Smooth muscle cell (in vitro differentiated cells): ENCODE results near the gene CPN1. TPM values are rescaled to one million over a fixed set of nuclear protein-coding genes. Genes with fewer than 3 reads are reported as not detected.
"Not testable (repeated sequence)": the region's sequence is repeated elsewhere in the genome, so short reads cannot be mapped to it uniquely, and the experiment has no call there.

ENCODE experiments used
- DNase-seq: peaks from one replicate; lab custom pipeline; 2025; ENCODE audit not compliant: unreplicated experiment; lab: John Stamatoyannopoulos, UW
- H2AFZ ChIP-seq: fragments of 200-600 bp; sonication (generic); 2 replicates; pipeline ENCODE4 v1.6.0; 2016; ENCODE audit warnings: antibody characterized with exemption, low read depth, mild to moderate bottlenecking
- H3F3A ChIP-seq: fragments of 200-600 bp; sonication (generic); 2 replicates; pipeline ENCODE4 v1.6.0; 2017; ENCODE audit warnings: antibody characterized with exemption, low read depth
- H3K27ac ChIP-seq: fragments of 200-600 bp; sonication (generic); 2 replicates; pipeline ENCODE4 v1.5.1; 2016; ENCODE audit warnings: low read depth, mild to moderate bottlenecking
- H3K27me3 ChIP-seq: fragments of 200-600 bp; sonication (generic); 2 replicates; pipeline ENCODE4 v1.6.1; 2016; ENCODE audit warnings: low read depth, mild to moderate bottlenecking
- H3K36me3 ChIP-seq: fragments of 200-600 bp; sonication (generic); 2 replicates; pipeline ENCODE4 v1.5.1; 2016; ENCODE audit warnings: low read depth
- H3K4me1 ChIP-seq: fragments of 200-600 bp; sonication (generic); 2 replicates; pipeline ENCODE4 v1.5.1; 2016; ENCODE audit warnings: low read depth
- H3K4me2 ChIP-seq: fragments of 200-600 bp; sonication (generic); 2 replicates; pipeline ENCODE4 v1.6.0; 2016; ENCODE audit warnings: mild to moderate bottlenecking
- H3K4me3 ChIP-seq: fragments of 200-600 bp; sonication (generic); 2 replicates; pipeline ENCODE4 v1.5.1; 2016; ENCODE audit warnings: mild to moderate bottlenecking
- H3K79me2 ChIP-seq: fragments of 200-600 bp; sonication (generic); 2 replicates; pipeline ENCODE4 v1.6.0; 2016; ENCODE audit warnings: low read depth, mild to moderate bottlenecking
- H3K9ac ChIP-seq: fragments of 200-600 bp; sonication (generic); 2 replicates; pipeline ENCODE4 v1.6.0; 2016; ENCODE audit warnings: low read depth
- H3K9me3 ChIP-seq: fragments of 200-600 bp; sonication (generic); replicated peaks from 2 replicates; pipeline ENCODE4 v1.5.1; 2016; ENCODE audit warnings: low read depth
- H4K20me1 ChIP-seq: fragments of 200-600 bp; sonication (generic); 2 replicates; pipeline ENCODE4 v1.6.0; 2016; ENCODE audit warnings: low read depth
- CTCF ChIP-seq: fragments of 200-600 bp; sonication (generic); IDR thresholded peaks from 2 replicates; pipeline ENCODE4 v1.5.1; 2017; ENCODE audit warnings: borderline replicate concordance, mild to moderate bottlenecking, antibody characterized with exemption; ENCODE audit not compliant: insufficient read depth, poor library complexity, severe bottlenecking
- WGBS: methylation state at CpG from one replicate; pipeline ENCODE4 v1.1.7; 2016; ENCODE audit warnings: low lambda C conversion rate; 5-methylcytosine and 5-hydroxymethylcytosine counted together
- polyA plus RNA-seq: library from polyadenylated mRNA; unstranded; fragments of >200 nt; fragmentation: Nextera tagmentation; extraction: Ambion mirVana; gene quantifications from 2 replicates; pipeline ENCODE4 v1.2.1, GENCODE V29; 2016
- total RNA-seq: library from RNA; depleted of rRNA; stranded (reverse); fragments of >200 nt; gene quantifications from 2 replicates; pipeline ENCODE4 v1.2.3, GENCODE V29; 2014

CPN1 gene
- total and polyA plus RNA-seq, 2 experiments from 2014 or later = not detected

- no peak overlapping the region for H3K27ac ChIP-seq
- H4K20me1 ChIP-seq = no peaks in the 10 kb centered on the region
Observed at GRCh38 chr10:100019787-100020141, 61.9 kb downstream of the CPN1 start.

GRCh38 chr10:100014071-100014762 lies 67.5 kb downstream of the CPN1 start:
- Histone ChIP-seq H3K4me2 (no peak overlapping the region), H3K27me3 (no peaks in the 10 kb centered on the region), H3K9me3 (no peaks in the 10 kb centered on the region), H3K79me2 (peaks cover 2% of the 10 kb centered on the region), H3K9ac (no peak overlapping the region), H3K27ac (no peak overlapping the region), H3F3A (peaks cover 5% of the 10 kb centered on the region), H4K20me1 (no peaks in the 10 kb centered on the region), H3K4me3 (no peak overlapping the region), H3K4me1 (peaks cover 4% of the 10 kb centered on the region), H3K36me3 (no peaks in the 10 kb centered on the region), H2AFZ (no peak overlapping the region)
- WGBS = 87% methylated on average over 5 of the region's 5 CpGs
- no peak for TF ChIP-seq CTCF
- no peak for DNase-seq

More at GRCh38 chr10:100019787-100020141, 61.9 kb downstream of the CPN1 start:
- no peaks in the 10 kb centered on the region for H3K79me2 ChIP-seq
- 55% methylated on average over 3 of the region's 3 CpGs for WGBS
- no peak overlapping the region for H3K4me2 ChIP-seq
- no peaks in the 10 kb centered on the region for H3K4me1 ChIP-seq
- no peaks in the 10 kb centered on the region for H3K9me3 ChIP-seq
- H3F3A ChIP-seq = no peaks in the 10 kb centered on the region
- no peak for DNase-seq
- H3K27me3 ChIP-seq = no peaks in the 10 kb centered on the region
- H3K9ac ChIP-seq = no peak overlapping the region
- no peak overlapping the region for H3K4me3 ChIP-seq
- no peaks in the 10 kb centered on the region for H3K36me3 ChIP-seq
- TF ChIP-seq CTCF = no peak
- no peak overlapping the region for H2AFZ ChIP-seq

GRCh38 chr10:100013621-100014020 lies 68.0 kb downstream of the CPN1 start:
- Histone ChIP-seq H3K9me3 (no peaks in the 10 kb centered on the region), H3K79me2 (peaks cover 8% of the 10 kb centered on the region), H3F3A (peaks cover 6% of the 10 kb centered on the region), H2AFZ (no peak overlapping the region), H3K27ac (no peak overlapping the region), H3K9ac (no peak overlapping the region), H3K27me3 (no peaks in the 10 kb centered on the region), H3K4me3 (no peak overlapping the region), H3K36me3 (no peaks in the 10 kb centered on the region), H4K20me1 (no peaks in the 10 kb centered on the region), H3K4me1 (peaks cover 8% of the 10 kb centered on the region), H3K4me2 (no peak overlapping the region)
- no peak for DNase-seq
- no peak for TF ChIP-seq CTCF
- WGBS = 100% methylated on average over 1 of the region's 1 CpG

- H3K27ac ChIP-seq, H3K9me3 ChIP-seq, H3K9ac ChIP-seq, H3K27me3 ChIP-seq, DNase-seq, H3K36me3 ChIP-seq, H3K4me2 ChIP-seq, H3K4me3 ChIP-seq, H4K20me1 ChIP-seq, H2AFZ ChIP-seq: not testable (repeated sequence)
- H3K79me2 ChIP-seq = peaks cover 25% of the 10 kb centered on the region
- H3K4me1 ChIP-seq = peaks cover 24% of the 10 kb centered on the region
- peaks cover 19% of the 10 kb centered on the region for H3F3A ChIP-seq
- 93% methylated on average over 20 of the region's 20 CpGs for WGBS
Observed at GRCh38 chr10:100011906-100012305, 69.8 kb downstream of the CPN1 start.
